IPS-18c (cell line): ENCODE measurements around the gene PNRC1.
"Not testable (repeated sequence)": the region's sequence is repeated elsewhere in the genome, so short reads cannot be mapped to it uniquely, and the experiment has no call there.

Experiments used
- H3K4me3 ChIP-seq: 2 replicates; pipeline ENCODE4 v1.7.0; 2013; ENCODE audit warnings: low read depth, mild to moderate bottlenecking, low read length, moderate library complexity; ENCODE audit not compliant: insufficient read depth
- H3K9me3 ChIP-seq: one replicate; pipeline ENCODE4 v1.6.1; 2013; ENCODE audit warnings: mild to moderate bottlenecking, low read length, moderate library complexity; ENCODE audit not compliant: control insufficient read depth, insufficient read depth

PNRC1 gene

GRCh38 chr6:89081423-89082322 is 1.1 kb downstream of the PNRC1 start:
- peak overlapping the region; percentile 90 for H3K4me3 ChIP-seq

GRCh38 chr6:89082486-89082891 is 1.9 kb downstream of the PNRC1 start:
- no peaks in the 10 kb centered on the region for H3K9me3 ChIP-seq

More at GRCh38 chr6:89081423-89082322, 1.1 kb downstream of the PNRC1 start:
- H3K9me3 ChIP-seq = no peaks in the 10 kb centered on the region

GRCh38 chr6:89084542-89084941 is 4.0 kb downstream of the PNRC1 start:
- Histone ChIP-seq H3K4me3 (no peak overlapping the region), H3K9me3 (no peaks in the 10 kb centered on the region)

More at GRCh38 chr6:89082486-89082891, 1.9 kb downstream of the PNRC1 start:
- peak overlapping the region; percentile 88 for H3K4me3 ChIP-seq

- Histone ChIP-seq H3K4me3 (no peak overlapping the region), H3K9me3 (no peaks in the 10 kb centered on the region)
Observed at GRCh38 chr6:89084954-89085353, 4.4 kb downstream of the PNRC1 start.

GRCh38 chr6:89085409-89086205 is 5.1 kb downstream of the PNRC1 start:
- H3K4me3 ChIP-seq = no peak overlapping the region

GRCh38 chr6:89087881-89088280 is 7.3 kb downstream of the PNRC1 start:
- H3K4me3 ChIP-seq = no peak overlapping the region
- no peaks in the 10 kb centered on the region for H3K9me3 ChIP-seq

More at GRCh38 chr6:89085409-89086205, 5.1 kb downstream of the PNRC1 start:
- H3K9me3 ChIP-seq = no peaks in the 10 kb centered on the region

- H3K9me3 ChIP-seq = no peaks in the 10 kb centered on the region
- no peak overlapping the region for H3K4me3 ChIP-seq
Observed at GRCh38 chr6:89098461-89098860, 17.9 kb downstream of the PNRC1 start.

GRCh38 chr6:89100114-89100513 is 19.6 kb downstream of the PNRC1 start:
- no peaks in the 10 kb centered on the region for H3K9me3 ChIP-seq
- no peak overlapping the region for H3K4me3 ChIP-seq

GRCh38 chr6:89110284-89110683 is 29.7 kb downstream of the PNRC1 start:
- no peaks in the 10 kb centered on the region for H3K9me3 ChIP-seq
- H3K4me3 ChIP-seq = no peak overlapping the region

- Histone ChIP-seq H3K4me3 (no peak overlapping the region), H3K9me3 (no peaks in the 10 kb centered on the region)
Observed at GRCh38 chr6:89111933-89112332, 31.4 kb downstream of the PNRC1 start.

- Histone ChIP-seq H3K9me3 (peaks cover 2% of the 10 kb centered on the region), H3K4me3 (peak overlapping the region; percentile 86; the same call in 1 of the 2 replicates)
Observed at GRCh38 chr6:89116702-89117101, 36.2 kb downstream of the PNRC1 start.

GRCh38 chr6:89117211-89118108 is 36.9 kb downstream of the PNRC1 start, which contains the start of gene SRSF12:
TSS of gene SRSF12 (minus strand) at chr6:89118071. CDS start at chr6:89117887, 184 bp downstream.
- Histone ChIP-seq H3K4me3 (peak within 1 kb of the TSS; percentile 86), H3K9me3 (peaks cover 2% of the 10 kb centered on the region)

GRCh38 chr6:89118931-89119330 is 38.4 kb downstream of the PNRC1 start:
- H3K9me3 ChIP-seq = peaks cover 2% of the 10 kb centered on the region
- no peak overlapping the region for H3K4me3 ChIP-seq

GRCh38 chr6:89120371-89120770 is 39.8 kb downstream of the PNRC1 start:
- no peak overlapping the region for H3K4me3 ChIP-seq
- peaks cover 2% of the 10 kb centered on the region for H3K9me3 ChIP-seq

GRCh38 chr6:89121934-89122333 is 41.4 kb downstream of the PNRC1 start:
- Histone ChIP-seq H3K4me3 (no peak overlapping the region), H3K9me3 (peaks cover 2% of the 10 kb centered on the region)

- no peak overlapping the region for H3K4me3 ChIP-seq
Observed at GRCh38 chr6:89122625-89123024, 42.1 kb downstream of the PNRC1 start.

GRCh38 chr6:89128256-89128671 is 47.7 kb downstream of the PNRC1 start:
- not testable (repeated sequence) for H3K4me3 ChIP-seq, H3K9me3 ChIP-seq

More at GRCh38 chr6:89122625-89123024, 42.1 kb downstream of the PNRC1 start:
- peaks cover 2% of the 10 kb centered on the region for H3K9me3 ChIP-seq
